Stimulated activated CD8-positive, alpha-beta memory T cell treated with anti-CD3 and anti-CD28 coated beads, Interleukin-7, amount 100 ng/mL, for 1 hour (primary cell): ENCODE measurements around the gene SPSB4.
"Not testable (repeated sequence)": the region's sequence is repeated elsewhere in the genome, so short reads cannot be mapped to it uniquely, and the experiment has no call there.

Experiments used
- DNase-seq, 2 donors: peaks; one replicate each; pipeline ENCODE4 v3.0.0-alpha.2; 2020; ENCODE audit warnings: low read depth in 2 of 2

The SPSB4 gene

GRCh38 chr3:141115789-141116541 lies 64.8 kb downstream of the SPSB4 start:
- no peak for DNase-seq

GRCh38 chr3:141116721-141117120 lies 65.6 kb downstream of the SPSB4 start:
- DNase-seq: no peak

GRCh38 chr3:141117982-141118381 lies 66.8 kb downstream of the SPSB4 start:
- not testable (repeated sequence) for DNase-seq

- DNase-seq: no peak
These were observed 71.4 kb downstream of the SPSB4 start for GRCh38 chr3:141122455-141123030.

- no peak for DNase-seq
These were observed 72.7 kb downstream of the SPSB4 start for GRCh38 chr3:141123677-141124410.

GRCh38 chr3:141124715-141125114 lies 73.6 kb downstream of the SPSB4 start:
- no peak for DNase-seq

- no peak for DNase-seq
These were observed 74.2 kb downstream of the SPSB4 start for GRCh38 chr3:141125351-141125750.

- DNase-seq: no peak
These were observed 75.7 kb downstream of the SPSB4 start for GRCh38 chr3:141126661-141127343.

- DNase-seq: no peak
These were observed 76.4 kb downstream of the SPSB4 start for GRCh38 chr3:141127344-141128125.

- no peak for DNase-seq
These were observed 77.1 kb downstream of the SPSB4 start for GRCh38 chr3:141128126-141128777.

GRCh38 chr3:141129049-141129448 lies 77.9 kb downstream of the SPSB4 start:
- DNase-seq: no peak

GRCh38 chr3:141129541-141130011 lies 78.4 kb downstream of the SPSB4 start:
- DNase-seq: no peak

GRCh38 chr3:141143517-141143916 lies 92.4 kb downstream of the SPSB4 start:
- DNase-seq: no peak

GRCh38 chr3:141146979-141147470 lies 95.9 kb downstream of the SPSB4 start:
- no peak for DNase-seq

- no peak for DNase-seq
These were observed 96.5 kb downstream of the SPSB4 start for GRCh38 chr3:141147657-141148056.

- no peak for DNase-seq
These were observed 97.0 kb downstream of the SPSB4 start for GRCh38 chr3:141148169-141148568.

GRCh38 chr3:141148770-141149169 lies 97.6 kb downstream of the SPSB4 start:
- DNase-seq: no peak

GRCh38 chr3:141150081-141150830 lies 99.1 kb downstream of the SPSB4 start:
- no peak for DNase-seq

- no peak for DNase-seq
These were observed 99.8 kb downstream of the SPSB4 start for GRCh38 chr3:141150931-141151330.

GRCh38 chr3:141151439-141151838 lies 100.3 kb downstream of the SPSB4 start:
- DNase-seq: no peak
